GM12865 (cell line): Measurements from ENCODE around the gene CKB.
"Not testable (repeated sequence)": the region's sequence is repeated elsewhere in the genome, so short reads cannot be mapped to it uniquely, and the experiment has no call there.

Experiments used
- DNase-seq: peaks from one replicate; pipeline ENCODE4 v3.0.0; 2010; ENCODE audit warnings: low read depth
- H3K4me3 ChIP-seq: 2 replicates; pipeline ENCODE4 v1.5.1; 2011; ENCODE audit warnings: mild to moderate bottlenecking, low read depth, low read length, control low read depth
- CTCF ChIP-seq: IDR thresholded peaks from 2 replicates; pipeline ENCODE4 v1.5.1; 2011; ENCODE audit warnings: low read length, control low read depth, low read depth, inconsistent platforms; ENCODE audit not compliant: insufficient read depth; ENCODE audit errors: missing control alignments

CKB gene

GRCh38 chr14:103527408-103528145, 4.9 kb upstream of the CKB start:
- no peak for TF ChIP-seq CTCF
- peak; percentile 81 for DNase-seq
- H3K4me3 ChIP-seq: peak overlapping the region; percentile 67

- TF ChIP-seq CTCF: no peak
- H3K4me3 ChIP-seq: no peak overlapping the region
- DNase-seq: no peak
These were observed 4.3 kb upstream of the CKB start for GRCh38 chr14:103526914-103527248.

- DNase-seq: no peak
- no peak overlapping the region for H3K4me3 ChIP-seq
- TF ChIP-seq CTCF: no peak
These were observed 3.8 kb upstream of the CKB start for GRCh38 chr14:103526247-103526913.

GRCh38 chr14:103525430-103526246, 3.0 kb upstream of the CKB start:
- H3K4me3 ChIP-seq, DNase-seq: not testable (repeated sequence)

GRCh38 chr14:103524002-103524935, 1.6 kb upstream of the CKB start:
- no peak for TF ChIP-seq CTCF
- no peak overlapping the region for H3K4me3 ChIP-seq

GRCh38 chr14:103523575-103523954, 935 bp upstream of the CKB start:
- no peak for DNase-seq
- TF ChIP-seq CTCF: no peak
- no peak overlapping the region for H3K4me3 ChIP-seq

More at GRCh38 chr14:103524002-103524935, 1.6 kb upstream of the CKB start:
- no peak for DNase-seq
